GM12892 (cell line): Measurements from ENCODE around the gene UBTD2.

Source experiments
- POLR2AphosphoS5 ChIP-seq: IDR thresholded peaks from 2 replicates; pipeline ENCODE4 v1.6.1; 2011; ENCODE audit warnings: low read depth, low read length, control low read depth
- TAF1 ChIP-seq: IDR thresholded peaks from 2 replicates; pipeline ENCODE4 v1.6.1; 2011; ENCODE audit warnings: low read depth, mild to moderate bottlenecking, control low read depth, low read length, borderline replicate concordance

GRCh38 chr5:172322028-172322965, 38.7 kb upstream of the UBTD2 start:
- TF ChIP-seq POLR2AphosphoS5: no peak
- peak; percentile 50; the same call in 1 of the 2 replicates for TF ChIP-seq TAF1
